PC-3 (cell line): ENCODE data around the gene TSPEAR.

Experiments used
- CTCF ChIP-seq: fragments of 300-600 bp; sonication (generic); conservative IDR thresholded peaks from 2 replicates; pipeline ENCODE4 v1.5.1; 2017; ENCODE audit warnings: antibody characterized with exemption, low read depth, mild to moderate bottlenecking, low read length
- EZH2 ChIP-seq: fragments of 300-600 bp; sonication (generic); IDR thresholded peaks from one replicate; pipeline ENCODE4 v1.6.1; 2017; ENCODE audit warnings: antibody characterized with exemption, mild to moderate bottlenecking, low read length; ENCODE audit not compliant: unreplicated experiment
- EZH2phosphoT487 ChIP-seq: fragments of 300-600 bp; sonication (generic); IDR thresholded peaks from 2 replicates; pipeline ENCODE4 v1.6.1; 2018; ENCODE audit warnings: mild to moderate bottlenecking, antibody characterized with exemption, low read length, borderline replicate concordance

- TF ChIP-seq EZH2, result no peak
- no peak for TF ChIP-seq CTCF
- TF ChIP-seq EZH2phosphoT487, result no peak
These were observed 40.5 kb downstream of the TSPEAR start for GRCh38 chr21:44670642-44671432.
